NCI-H1436 (cell line): ENCODE measurements around the gene RBFOX2.

Experiments
- DNase-seq: peaks from one replicate; lab custom pipeline; 2025; lab: John Stamatoyannopoulos, UW

RBFOX2 gene

DNA sequence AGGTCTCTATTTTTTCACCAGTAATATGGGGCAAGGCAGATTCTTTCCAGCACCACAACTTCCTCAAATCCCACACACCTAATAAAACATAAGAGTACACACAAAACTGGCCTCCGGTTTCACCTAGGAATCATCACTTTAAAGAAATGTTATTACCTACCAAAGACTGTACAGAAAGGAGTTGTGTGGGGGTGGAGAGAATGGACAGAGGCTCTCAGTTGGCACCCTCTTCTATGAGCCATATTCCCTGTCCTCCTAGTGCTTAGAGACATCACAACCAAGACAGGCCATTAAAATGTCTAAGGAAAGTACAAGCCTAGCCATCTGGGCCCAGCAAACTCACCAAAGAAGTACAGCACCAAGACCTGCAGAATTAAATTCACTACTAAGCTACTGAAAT lies 56.1 kb downstream of the RBFOX2 start:
- no peak for DNase-seq

DNA sequence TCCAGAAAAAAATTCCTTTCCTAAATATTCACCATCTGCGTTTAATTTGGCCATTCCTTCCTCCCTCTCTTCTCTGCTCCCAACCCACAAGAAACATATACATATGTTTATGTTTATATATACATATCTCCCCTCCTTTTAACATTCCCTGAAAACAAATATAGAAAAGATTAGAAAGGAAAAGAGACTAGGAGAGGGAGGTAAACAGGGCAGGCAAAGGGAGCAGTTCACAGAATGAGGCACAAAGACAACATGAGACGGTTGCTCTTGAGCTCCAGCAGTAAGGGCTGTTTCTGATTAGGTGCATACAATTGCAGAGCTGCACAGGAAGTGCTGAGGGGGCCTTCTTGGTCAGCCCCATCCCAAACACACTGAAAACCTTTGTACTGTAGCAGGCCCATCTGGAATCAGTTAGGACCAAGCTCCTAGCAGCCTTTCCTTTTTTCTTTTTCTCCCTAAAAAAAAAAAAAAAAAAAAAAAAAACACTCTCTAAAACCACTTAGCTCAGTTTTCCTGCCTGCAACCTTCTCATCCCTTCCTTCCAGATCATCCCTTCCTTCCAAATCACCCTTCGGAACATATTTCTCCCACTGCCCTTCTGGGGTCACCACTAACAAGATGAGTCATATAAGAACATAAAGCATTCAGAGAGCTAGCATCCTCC lies 57.0 kb downstream of the RBFOX2 start:
- peak; percentile 1 for DNase-seq

DNA sequence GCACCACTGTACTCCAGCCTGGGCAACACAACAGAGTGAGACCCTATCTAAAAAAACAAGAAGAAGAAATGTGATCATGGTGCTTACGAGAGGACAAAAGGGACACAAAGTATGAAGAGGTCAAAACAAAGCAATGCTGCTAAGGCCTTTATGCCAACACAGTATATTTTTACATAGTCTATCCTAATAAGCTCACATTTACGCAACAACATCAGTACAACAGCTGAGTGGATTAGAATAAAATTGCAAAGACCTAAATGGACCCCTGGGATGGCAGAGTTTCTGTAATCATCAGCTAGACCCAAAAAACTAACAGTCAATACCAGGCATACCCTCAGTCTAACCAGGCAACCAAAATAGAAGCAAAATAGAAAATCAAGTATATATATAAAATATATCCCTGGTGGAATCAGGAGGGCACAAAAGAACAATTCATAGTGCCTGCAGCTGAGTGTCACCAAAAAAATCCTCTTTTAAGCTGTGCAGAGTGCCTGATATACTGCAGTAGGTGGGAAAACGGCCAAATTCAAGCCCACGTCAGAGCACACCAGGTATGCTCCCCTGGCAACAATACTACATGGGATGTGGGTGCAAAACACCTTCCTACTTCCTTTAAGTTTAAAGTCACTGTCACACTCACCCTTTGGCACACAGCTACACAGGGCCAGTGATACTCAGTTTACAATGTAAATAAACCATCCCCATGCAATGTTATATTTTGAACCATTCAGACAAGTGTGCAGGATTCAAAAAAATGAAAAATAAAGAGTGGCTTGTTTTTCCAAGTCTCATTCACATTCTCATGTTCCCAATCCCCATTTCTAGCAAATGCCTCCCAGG lies 57.8 kb downstream of the RBFOX2 start:
- DNase-seq, result no peak

DNA sequence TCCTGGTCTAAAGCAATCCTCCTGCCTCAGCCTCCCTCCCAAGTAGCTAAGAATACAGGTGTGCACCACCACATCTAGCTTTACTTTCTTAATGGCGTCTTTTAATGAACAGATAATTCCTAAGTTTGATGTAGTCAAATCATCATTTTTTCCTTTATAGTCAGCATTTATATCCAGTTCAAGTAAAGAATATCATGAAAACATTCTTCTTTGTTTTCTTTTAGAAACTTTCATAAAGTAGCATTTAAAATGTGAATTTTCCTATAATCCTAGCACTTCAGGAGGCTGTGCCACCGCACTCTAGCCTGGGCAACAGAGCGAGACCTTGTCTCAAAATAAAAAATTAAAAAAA lies 61.6 kb downstream of the RBFOX2 start:
- DNase-seq, result no peak

DNA sequence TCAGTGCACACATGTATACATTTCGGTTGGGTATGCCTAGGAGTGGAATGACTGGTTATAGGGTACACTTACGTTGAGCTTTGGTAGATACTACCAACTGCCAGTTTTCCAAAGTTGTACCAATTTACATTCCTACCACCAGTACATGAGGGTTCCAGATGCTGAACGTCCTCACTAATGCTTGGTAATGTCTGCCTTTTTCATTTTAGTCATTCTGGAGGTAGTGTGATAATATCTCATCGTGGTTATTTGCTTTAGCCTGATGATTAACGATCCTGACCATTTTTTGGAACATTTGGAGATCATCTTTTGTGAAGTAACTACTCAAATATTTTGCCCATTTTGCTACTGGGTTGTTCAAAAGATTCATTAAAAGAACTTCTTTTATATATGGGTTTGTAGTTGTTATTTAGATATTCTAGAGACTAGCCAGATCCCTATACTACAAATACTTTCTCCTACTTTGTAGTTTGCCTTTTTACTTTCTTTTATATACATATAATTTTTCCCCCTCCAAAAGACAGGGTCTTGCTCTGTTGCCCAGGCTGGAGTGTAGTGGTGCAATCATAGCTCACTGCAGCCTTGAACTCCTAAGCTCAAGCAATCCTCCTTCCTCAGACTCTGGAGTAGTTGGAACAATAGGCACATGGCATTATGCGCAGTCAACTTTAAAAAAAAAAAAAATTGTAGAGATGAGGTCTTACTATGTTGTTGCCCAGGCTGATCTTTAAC lies 62.1 kb downstream of the RBFOX2 start:
- DNase-seq, result no peak

DNA sequence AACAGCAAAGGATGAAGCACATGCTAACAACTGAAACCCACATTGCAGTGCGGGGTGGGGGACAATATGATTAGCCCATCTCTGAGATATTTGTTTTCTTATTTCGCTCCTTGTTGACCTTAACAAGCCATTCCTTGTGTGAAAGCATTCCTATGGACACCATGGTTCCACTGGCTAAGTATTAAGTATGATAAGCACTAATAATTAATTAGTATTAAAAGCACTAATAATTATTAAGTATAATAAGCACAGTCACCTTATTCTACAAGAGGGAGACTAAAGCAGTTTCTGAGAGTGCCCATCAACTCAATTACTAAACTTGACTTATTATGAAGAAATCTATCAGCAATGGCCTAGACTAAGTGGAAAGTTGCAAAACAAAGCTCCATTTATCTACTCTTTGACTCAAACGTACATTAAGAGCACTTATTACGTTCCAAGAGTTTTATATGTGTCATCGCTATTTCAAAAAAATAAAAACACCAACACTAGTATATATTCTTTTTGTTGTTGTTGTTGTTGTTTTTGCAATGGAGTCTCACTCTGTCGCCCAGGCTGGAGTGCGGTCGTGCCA lies 65.3 kb downstream of the RBFOX2 start:
- DNase-seq, result no peak

DNA sequence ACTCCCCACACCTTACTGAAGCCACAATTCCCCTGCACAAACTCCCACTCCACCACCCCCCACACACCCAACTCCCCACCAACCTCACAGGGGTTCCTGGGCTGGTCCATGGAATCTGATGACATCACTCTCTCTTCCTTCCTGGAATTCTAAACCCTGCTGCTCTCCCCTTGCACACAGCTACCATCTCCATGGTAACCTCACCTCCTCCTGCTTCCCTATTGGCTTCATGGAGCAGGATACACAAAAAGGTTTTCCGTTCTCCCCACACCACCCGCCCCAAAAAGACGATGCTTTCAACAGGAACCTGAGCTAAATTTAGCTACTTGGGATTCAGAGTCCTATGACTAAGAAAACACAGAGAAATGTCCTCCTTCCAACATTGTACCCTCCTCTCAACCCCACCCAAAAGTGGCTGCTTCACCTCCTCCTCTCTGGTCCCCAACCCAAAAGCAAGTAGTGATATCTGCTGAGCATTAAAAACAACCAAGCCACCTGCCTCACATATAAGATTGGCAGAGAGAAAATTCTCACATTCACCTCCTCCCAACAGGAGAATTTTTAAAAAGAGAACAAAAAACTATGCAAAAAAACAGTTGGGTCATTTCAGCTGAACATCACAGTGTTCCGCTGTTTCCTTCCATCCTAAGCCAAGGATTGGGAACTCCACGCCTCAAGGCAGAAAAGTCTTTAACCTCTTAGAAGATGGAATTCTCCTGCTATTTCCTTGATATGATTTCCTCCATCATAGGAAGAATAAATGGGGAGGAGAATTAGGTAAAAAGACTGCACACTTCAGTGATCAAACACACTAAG lies 66.9 kb downstream of the RBFOX2 start:
- no peak for DNase-seq

DNA sequence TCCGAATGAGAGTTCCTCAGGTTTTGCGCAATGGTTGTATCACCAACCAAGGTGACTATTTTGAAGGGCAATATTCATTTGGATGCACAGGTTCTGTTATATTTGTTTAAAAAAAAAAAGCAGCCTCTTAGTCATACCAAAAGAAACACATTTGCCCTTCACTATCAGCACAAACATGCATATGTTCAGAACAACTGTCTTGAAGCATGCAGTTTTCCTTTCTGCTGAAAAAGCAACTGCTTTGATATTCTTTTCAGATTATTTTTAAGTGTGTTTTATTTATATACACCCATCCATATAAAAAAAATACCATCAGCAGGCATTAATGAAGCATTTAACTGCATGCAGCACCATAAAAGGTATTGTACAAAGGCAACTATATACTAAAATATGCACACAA lies 67.8 kb downstream of the RBFOX2 start:
- DNase-seq, result no peak

DNA sequence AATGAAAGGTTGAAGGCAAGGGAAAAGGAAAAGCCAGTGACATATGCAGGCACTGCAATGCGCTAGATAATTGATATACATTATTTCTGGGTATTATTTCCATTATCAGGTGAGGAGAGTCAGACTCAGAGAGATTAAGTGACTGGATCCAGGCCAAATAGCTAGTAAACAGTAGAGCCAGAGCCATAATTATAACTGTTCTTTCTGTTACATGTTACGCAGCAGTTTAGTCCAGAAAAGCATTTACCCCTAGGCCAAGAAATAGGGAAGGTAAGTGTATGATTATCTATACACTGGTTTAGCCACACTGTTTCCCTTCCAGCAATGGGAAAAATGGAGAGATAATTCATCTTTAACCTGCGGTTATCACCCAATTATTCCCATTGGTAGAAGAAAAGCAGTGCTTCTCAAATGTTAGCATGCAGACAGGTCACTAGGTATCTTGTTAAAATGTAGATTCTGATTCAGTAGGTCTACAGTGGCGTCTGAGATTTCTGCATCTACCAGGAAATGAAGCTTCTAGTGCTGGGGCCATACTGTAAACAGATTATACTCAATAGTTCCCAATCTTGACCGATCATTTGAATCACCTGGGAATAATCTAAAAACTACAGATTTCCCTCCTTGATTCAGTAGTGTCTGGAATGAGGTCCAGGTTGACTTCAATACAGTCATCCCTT lies 69.4 kb downstream of the RBFOX2 start:
- DNase-seq, result peak; percentile 51

DNA sequence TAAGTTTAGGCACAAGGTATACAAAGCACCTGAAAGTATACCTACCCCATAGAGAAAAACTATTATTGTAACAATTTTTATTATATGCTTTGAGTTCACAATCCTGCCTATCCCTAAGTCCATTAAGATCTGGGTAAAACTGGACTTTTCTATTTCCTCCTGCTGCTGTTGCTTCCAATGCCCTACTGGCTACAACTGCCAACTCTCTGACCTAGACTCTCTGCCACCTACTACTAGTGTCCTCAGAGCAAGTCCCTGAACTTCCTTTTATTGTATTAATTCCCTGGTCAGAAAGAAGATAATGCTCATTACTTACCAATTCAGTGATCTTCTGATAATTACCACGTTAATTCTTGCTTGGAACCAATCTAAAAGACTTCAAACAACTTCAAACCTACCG lies 70.3 kb downstream of the RBFOX2 start:
- DNase-seq, result no peak

DNA sequence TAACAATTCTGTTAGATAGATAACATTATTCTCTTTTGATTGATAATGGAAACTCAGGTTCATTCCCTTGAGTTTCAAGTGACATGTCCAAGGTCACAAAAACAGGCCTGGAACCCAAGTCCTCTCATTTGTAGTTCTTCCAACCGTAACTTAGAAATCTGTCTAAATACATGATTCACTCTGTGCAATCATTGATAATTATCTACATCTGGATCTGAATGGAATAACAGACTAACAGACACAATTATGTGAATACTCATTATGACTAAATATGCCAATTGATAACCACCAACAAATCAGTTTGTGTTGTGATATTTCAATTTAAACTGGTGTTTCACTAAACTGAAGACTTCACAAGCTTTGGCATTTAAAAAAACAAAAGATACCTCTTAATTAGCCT lies 71.0 kb downstream of the RBFOX2 start:
- DNase-seq, result no peak

DNA sequence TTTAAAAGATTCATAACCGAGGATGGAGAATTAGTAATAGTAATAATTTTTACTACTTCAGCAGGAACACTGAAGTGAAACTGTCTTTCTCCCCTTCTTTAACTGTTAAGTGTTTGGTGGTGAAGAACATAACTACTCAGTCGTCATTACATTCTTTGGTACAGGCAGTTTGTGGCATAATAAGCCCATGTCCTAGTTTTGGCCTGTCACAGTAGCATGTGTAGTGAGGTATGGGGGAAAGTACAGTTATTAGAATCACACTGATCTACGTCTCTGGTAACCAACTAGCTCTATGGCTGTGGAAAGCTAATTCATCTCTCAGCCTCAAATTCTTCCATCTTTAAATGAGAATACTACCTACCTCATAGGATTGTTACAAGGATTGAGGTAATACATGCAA lies 71.8 kb downstream of the RBFOX2 start:
- DNase-seq, result no peak

DNA sequence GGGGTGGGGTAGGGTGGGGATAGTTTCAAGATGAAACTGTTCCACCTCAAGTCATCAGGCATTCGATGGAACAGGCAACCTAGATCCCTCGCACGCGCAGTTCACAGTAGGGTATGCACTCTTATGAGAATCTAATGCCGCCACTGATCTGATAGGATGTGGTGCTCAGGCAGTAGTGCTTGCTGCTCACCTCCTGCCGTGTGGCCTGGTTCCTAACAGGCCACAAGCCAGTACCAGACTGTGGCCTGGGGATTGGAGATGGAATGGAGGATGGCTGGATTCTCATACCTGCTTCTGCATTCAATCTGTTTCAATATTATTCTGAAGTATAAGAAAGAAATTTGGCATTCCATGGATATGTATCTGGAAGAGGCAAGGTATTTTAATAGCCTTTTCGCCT lies 73.1 kb downstream of the RBFOX2 start:
- DNase-seq, result no peak

DNA sequence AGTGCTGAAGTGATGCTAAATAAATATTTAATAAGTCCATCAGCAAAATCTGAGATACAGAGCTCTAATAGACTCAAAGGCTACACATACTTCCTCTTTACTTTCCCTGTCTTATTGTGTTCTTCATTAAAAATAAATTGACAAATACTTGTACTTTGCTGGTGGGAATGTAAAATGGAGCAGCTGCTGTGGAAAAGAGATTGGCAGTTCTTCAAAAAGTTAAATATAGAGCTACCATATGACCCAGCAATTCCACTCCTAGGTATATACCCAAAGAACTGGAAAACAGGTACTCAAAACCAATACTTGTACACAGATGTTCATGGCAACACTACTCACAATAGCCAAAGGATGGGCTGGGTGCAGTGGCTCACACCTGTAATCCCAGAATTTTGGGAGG lies 76.0 kb downstream of the RBFOX2 start:
- DNase-seq, result no peak

DNA sequence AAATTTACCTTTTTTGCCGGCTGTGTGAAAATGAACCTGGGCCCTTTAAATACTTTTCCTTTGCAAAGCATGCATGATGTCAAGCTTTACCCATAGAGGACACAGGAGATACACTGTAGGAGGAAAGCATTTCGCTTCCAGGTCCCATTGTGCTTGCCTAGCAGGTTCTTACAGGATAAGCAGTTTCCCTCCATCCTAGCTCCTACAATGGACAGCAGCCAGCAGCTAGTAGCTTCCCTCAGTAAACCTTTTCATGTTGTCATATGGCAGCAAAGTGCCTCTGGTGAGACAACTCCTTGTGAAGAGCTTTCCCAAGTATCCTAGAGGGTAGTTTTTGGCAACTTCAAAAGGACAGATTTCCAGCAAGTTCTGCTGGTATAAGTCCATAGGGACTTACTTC lies 78.4 kb downstream of the RBFOX2 start:
- DNase-seq, result no peak

DNA sequence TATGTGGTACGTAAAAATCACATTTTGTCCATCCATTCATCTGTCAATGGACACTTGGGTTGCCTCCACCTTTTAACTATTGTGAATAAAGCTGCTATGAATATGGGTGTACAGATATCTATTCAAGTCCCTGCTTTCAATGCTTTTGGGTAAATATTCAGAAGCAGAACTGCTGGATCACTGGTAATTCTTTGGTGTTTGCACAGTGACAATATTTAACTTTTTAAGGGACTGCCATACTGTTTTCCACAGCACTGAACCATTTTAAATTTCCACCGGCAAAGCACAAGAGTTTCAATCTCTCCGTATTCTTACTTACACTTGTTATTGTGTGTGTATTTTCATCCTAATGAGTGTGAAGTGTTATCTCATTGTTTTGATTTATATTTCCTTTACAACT lies 79.4 kb downstream of the RBFOX2 start:
- DNase-seq, result no peak

DNA sequence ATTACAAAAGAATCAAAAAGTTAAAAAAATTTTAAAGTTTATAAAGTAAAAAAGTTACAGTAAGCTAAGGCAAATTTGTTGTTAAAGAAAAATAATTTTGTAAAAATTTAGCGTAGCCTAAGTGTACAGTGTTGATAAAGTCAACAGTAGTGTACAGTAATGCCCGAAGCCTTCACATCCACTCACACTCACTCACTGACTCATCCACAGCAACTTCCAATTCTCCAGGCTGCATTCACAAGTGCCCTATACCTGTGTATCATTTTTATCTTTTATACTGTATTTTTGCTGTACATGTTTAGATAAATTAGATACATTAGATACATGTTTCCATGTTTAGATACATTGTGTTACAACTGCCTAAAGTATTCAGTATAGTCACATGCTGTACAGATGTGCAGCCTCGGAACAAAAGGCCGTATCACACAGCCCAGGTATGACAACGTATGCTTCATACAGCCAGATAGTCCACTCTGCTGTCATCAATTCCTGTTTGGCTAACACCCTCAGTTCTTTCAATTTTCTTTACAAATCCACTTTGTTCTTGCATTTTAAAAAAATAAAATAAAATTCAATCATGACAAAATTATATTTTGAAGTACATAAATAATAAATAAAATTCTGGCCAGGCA lies 80.7 kb downstream of the RBFOX2 start:
- DNase-seq, result no peak

DNA sequence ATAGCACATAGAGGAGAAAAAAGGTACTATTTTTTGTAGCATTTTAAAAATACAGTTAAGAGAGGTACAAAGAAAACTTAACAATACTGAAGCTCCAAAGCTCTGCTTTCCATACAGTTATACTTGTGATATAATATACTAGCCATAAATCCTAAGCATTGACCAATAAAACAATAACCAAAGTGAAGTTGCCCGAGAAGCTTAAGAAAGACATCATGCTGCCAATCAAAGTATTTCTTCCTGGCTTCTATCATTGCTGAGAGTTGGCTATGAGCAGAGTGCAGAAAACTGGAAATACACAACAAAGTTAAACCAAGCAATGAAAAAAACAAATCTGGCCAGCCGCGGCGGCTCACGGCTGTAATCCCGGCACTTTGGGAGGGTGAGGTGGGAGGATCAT lies 84.2 kb downstream of the RBFOX2 start:
- DNase-seq, result no peak

DNA sequence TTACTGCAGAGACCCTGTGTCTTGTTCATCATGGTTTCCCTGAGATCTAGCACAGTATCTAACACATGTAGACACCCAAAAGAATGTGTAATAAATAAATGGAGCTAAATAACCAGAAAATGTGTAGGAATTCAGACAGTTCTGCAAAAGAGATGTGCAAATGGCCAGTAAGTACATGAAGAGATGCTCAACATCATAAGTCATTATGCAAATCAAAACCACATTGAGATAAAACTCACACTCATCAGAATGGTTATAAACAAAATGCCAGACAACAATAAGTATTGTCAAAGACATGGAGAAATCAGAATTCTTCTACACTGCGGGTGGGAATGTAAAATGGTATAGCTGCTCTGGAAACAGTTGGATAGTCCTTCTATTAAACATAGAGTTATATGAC lies 88.5 kb downstream of the RBFOX2 start:
- no peak for DNase-seq

DNA sequence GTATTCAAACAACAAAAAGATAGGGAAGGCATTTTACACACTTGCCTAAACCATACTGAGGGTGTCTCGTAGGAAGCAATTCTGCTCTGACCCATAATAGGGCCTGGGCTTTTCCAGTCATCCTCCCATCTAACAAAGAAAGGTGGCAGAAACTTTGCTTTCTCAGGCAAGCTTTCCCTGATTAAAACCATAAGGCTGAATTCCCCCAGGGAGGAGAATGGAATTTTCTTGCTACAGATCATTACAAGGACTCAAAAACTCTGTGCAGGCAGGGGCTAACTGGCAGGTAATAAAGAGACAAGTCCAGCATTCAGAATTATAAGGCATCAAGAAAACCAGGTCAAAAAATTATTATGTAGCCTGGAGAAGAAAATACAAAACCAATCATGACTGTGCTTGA lies 90.4 kb downstream of the RBFOX2 start:
- DNase-seq, result no peak

DNA sequence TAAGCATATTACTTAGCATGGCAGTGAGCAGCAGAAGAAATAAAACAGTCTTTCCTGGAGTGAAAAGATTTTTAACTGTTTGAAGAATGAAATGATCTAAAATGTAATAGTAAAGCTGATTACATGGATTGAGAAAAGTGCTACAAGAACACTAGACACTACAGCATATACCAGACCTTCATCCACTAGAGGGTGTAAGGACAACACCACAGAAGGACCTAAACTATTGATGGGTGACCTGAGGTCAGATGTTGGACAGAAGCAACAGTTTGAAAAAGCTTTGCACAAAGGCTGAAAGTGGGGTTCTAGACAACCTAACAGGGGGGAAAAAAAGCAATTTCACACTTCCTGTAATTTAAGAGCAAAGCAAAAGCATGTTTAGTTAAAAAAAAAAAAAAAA lies 97.7 kb downstream of the RBFOX2 start:
- DNase-seq, result peak; percentile 6
